Measurements from ENCODE around the gene PFN3.
A peak's percentile ranks its signal among the peaks of the same experiment; 100 is the strongest.
"Not testable (repeated sequence)": the region's sequence is repeated elsewhere in the genome, so short reads cannot be mapped to it uniquely, and the experiment has no call there.

Gene PFN3

DNA sequence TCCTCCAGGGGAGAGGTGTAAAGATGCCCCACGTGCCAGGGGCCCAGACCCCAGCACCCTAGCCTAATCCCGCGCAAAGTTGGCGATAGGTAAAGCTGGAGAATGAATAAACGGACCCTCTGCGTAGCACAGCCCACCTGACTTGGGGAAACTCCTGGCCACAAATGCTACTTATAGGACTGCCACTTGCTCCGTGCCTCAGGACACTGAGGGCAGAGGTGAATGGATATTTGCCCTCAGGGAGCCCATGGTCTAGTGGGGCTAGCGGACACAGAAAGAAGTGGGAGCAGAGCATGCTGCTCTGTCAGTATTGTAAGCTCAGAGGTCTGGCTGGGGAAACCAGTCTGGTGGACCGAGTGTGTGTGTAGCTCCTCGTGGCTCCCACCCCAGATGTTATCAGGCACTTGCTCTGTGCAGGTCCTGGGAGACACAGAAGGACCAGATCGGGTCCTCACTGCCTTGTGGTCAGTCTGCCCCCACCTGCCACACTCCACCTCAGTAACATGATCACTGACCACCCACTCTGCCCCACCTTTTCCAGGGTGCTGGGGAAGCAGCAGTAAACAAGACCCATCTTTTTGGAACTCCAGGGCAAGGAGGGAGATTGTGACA is 26.9 kb upstream of the PFN3 start:
- TF ChIP-seq, protein P1, sequence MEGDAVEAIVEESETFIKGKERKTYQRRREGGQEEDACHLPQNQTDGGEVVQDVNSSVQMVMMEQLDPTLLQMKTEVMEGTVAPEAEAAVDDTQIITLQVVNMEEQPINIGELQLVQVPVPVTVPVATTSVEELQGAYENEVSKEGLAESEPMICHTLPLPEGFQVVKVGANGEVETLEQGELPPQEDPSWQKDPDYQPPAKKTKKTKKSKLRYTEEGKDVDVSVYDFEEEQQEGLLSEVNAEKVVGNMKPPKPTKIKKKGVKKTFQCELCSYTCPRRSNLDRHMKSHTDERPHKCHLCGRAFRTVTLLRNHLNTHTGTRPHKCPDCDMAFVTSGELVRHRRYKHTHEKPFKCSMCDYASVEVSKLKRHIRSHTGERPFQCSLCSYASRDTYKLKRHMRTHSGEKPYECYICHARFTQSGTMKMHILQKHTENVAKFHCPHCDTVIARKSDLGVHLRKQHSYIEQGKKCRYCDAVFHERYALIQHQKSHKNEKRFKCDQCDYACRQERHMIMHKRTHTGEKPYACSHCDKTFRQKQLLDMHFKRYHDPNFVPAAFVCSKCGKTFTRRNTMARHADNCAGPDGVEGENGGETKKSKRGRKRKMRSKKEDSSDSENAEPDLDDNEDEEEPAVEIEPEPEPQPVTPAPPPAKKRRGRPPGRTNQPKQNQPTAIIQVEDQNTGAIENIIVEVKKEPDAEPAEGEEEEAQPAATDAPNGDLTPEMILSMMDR (IDR thresholded peaks at IDR 0.05; ENCODE audit: low read depth, low read length) = no peak
- H3K4me3 ChIP-seq (ENCODE audit: low read depth, low read length) = peak overlapping the region; percentile 84

- peak within 1 kb of the TSS; percentile 84 for H3K4me3 ChIP-seq (ENCODE audit: low read depth, low read length)
- TF ChIP-seq, protein P1 (IDR thresholded peaks at IDR 0.05; ENCODE audit: low read depth, low read length) = no peak
Measured at GRCh38 chr5:177426566-177427210, 26.2 kb upstream of the PFN3 start, which contains the start of gene GRK6. Gene GRK6, plus strand, starts transcription at chr5:177426676. Its CDS starts 170 bp downstream, at chr5:177426846.

GRCh38 chr5:177425801-177426565 is 25.5 kb upstream of the PFN3 start:
- H3K4me3 ChIP-seq (ENCODE audit: low read depth, low read length) = peak overlapping the region; percentile 64

GRCh38 chr5:177425196-177425800 is 24.8 kb upstream of the PFN3 start:
- peak overlapping the region; percentile 64 for H3K4me3 ChIP-seq (ENCODE audit: low read depth, low read length)
- TF ChIP-seq, protein P1 (IDR thresholded peaks at IDR 0.05; ENCODE audit: low read depth, low read length) = no peak

More at GRCh38 chr5:177425801-177426565, 25.5 kb upstream of the PFN3 start:
- TF ChIP-seq, protein P1 (IDR thresholded peaks at IDR 0.05; ENCODE audit: low read depth, low read length) = no peak

GRCh38 chr5:177423671-177424070 is 23.2 kb upstream of the PFN3 start:
- no peak overlapping the region for H3K4me3 ChIP-seq (ENCODE audit: low read depth, low read length)
- TF ChIP-seq, protein P1 (IDR thresholded peaks at IDR 0.05; ENCODE audit: low read depth, low read length) = no peak

DNA sequence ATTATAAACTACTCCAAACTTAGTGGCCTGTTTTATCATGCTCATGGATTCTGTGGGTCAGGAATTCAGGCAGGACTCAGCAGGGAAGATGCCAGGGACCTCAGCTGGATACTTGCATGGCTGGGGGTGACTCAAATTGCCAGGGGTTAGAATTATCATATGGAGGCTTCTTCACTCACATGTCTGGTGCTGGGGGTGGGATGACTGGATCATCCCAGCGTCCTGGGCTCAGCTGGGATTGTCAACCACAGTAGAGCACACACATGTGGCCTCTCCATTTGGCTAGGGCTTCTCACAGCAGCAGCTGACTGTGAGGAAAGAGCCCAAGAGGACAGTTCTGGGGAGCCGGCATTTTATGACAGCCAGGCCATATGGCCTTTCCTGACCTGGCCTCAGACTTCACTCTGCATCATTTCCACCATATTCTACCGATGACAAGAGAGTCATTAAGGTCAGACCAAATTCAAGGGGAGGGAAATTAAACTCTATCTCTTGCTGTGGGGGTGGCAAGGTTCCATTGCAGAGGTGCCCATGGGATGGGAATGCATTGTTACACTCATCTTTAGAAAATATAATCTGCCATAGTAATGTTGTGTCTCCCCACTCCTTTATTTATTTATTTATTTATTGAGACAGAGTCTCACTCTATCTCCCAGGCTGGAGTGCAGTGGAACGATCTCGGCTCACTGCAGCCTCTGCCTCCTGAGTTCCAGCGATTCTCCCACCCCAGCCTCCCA is 20.8 kb upstream of the PFN3 start:
- no peak overlapping the region for H3K4me3 ChIP-seq (ENCODE audit: low read depth, low read length)
- TF ChIP-seq, protein P1 (IDR thresholded peaks at IDR 0.05; ENCODE audit: low read depth, low read length) = no peak

DNA sequence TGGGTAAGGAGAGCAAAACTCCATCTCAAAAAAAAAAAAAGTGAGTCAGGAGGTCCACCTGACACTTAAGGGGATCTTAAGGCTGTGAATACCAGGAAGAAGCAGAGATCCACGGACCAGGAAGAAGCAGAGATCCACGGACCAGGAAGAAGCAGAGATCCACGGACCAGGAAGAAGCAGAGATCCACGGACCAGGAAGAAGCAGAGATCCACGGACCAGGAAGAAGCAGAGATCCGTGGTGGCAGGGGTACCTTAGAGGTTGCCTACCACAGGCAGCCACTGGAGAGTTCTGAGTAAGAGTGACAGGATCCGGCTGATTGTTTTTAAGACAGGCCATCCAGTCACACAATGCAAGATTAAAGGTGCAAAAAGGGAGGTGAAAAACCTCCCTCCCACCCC is 20.0 kb upstream of the PFN3 start:
- not testable (repeated sequence) for H3K4me3 ChIP-seq (ENCODE audit: low read depth, low read length)

All from WI38 (cell line).